Measurements from ENCODE around the gene MRLN.
"Not testable (repeated sequence)": the region's sequence is repeated elsewhere in the genome, so short reads cannot be mapped to it uniquely, and the experiment has no call there.

Gene MRLN

DNA sequence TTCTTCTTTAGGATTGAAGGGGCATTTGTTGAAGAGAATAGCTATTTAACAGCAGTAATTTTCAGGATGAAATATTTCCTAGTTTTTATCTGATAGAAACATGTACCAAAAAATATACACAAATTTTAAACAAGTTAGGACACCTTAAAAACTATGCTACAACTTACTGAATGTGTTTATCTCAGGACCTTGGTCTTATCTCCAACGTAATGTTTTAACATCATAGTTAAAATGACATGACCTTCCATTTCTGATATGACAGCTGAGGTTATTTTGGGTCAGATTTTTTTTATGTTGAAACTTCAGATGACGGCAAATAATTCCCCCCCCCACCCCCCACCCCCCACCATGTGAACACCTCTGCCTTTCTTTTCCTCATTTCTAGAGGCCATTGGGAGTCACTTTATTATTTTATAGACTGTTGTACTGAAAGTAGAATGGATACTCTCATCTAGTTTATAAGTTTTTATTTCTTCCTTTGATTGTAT, 8.0 kb downstream of the MRLN start:
- no peak for DNase-seq (ENCODE audit: low spot score)

DNA sequence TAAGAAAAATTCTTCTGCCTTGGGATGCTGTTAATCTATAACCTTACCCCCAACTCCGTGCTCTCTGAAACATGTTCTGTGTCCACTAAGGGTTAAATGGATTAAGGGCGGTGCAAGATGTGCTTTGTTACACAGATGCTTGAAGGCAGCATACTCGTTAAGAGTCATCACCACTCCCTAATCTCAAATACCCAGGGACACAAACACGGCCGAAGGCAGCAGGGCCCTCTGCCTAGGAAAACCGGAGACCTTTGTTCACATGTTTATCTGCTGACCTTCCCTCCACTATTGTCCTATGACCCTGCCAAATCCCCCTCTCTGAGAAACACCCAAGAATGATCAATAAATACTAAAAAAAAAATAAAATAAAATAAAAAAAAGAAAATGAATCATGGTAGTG, 8.5 kb downstream of the MRLN start:
- DNase-seq (ENCODE audit: low spot score) = not testable (repeated sequence)

DNA sequence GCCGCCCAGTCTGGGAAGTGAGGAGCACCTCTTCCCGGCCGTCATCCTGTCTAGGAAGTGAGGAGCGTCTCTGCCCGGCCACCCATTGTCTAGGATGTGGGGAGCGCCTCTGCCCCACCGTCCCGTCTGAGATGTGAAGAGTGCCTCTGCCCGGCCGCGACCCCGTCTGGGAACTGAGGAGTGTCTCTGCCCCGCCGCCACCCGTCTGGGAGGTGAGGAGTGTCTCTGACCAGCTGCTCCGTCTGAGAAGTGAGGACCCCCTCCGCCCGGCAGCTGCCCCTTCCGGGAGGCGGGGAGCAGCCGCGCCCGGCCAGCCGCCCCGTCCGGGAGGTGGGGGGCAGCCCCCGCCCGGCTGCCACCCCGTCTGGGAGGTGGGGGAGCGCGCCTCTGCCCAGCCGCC, 9.1 kb downstream of the MRLN start:
- not testable (repeated sequence) for DNase-seq (ENCODE audit: low spot score)

DNA sequence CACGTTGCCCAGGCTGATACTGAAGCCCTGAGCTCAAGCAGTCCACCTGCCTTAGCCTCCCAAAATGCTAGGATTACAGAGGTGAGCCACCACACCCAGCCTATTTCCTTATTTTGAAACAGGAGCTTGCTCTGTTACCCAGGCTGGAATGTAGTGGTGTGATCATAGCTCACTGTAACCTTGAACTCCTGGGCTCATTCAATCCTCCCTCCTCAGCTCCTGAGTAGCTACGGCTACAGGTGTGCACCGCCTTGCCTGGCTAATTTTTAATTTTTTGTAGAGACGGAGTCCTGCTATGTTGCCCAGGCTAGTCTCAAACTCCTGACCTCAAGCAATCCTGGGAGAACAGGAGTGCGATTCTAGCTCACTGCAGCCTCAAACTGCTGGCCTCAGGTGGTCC, 11.7 kb downstream of the MRLN start:
- no peak for DNase-seq (ENCODE audit: low spot score)

DNA sequence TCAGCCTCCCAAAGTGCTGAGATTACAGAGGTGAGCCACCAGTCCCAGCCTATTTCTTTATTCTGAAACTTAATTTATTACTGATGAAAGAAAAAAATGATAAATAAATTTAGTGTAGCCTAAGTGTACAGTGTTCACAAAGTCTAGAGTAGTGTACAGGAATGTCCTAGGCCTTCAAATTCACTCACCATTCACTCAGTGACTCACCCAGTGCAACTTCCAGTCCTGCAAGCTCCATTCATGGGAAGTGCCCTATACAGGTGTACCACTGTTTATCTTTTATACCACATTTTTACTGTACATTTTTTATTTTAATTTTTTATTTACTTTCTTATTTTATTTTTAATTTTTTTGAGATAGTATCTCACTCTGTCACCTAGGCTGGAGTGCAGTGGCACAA, 12.2 kb downstream of the MRLN start:
- DNase-seq (ENCODE audit: low spot score) = no peak

DNA sequence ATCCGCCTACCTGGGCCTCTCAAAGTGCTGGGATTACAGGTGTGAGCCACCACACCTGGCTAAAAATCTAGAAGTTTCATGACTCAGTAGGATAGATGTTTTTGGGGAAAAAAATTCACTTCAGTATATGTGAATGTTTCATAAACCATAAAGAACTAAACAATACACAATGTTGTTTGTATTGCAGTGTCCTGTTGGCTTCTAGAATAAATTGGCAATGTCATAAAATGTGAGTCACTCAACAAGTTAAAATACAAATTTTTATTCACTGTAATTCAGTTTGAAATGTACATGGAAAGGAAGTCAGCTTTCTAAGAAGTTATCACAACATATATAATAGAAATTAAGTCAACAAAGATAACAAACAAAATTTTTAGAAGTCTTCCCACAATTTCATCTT, 16.5 kb downstream of the MRLN start:
- no peak for DNase-seq (ENCODE audit: low spot score)

DNA sequence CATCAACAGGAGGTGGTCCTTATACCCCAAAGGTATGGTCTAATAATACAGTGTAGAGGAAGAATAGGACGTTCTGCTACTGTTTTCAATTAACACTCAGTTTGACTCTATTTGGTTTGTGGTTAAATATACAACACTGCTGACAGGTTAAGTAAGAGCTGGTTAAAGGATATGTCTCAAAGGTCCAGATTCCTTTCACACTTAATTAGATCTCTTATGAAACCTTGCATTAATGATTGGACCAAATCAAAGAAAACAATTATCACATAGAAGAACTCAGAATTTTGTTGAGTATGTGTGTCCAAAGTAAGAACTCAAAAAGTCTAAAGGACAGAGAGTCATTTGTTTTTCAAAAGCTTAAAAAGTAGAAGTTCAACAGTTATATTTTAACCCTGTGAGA, 18.0 kb downstream of the MRLN start:
- no peak for DNase-seq (ENCODE audit: low spot score)

DNA sequence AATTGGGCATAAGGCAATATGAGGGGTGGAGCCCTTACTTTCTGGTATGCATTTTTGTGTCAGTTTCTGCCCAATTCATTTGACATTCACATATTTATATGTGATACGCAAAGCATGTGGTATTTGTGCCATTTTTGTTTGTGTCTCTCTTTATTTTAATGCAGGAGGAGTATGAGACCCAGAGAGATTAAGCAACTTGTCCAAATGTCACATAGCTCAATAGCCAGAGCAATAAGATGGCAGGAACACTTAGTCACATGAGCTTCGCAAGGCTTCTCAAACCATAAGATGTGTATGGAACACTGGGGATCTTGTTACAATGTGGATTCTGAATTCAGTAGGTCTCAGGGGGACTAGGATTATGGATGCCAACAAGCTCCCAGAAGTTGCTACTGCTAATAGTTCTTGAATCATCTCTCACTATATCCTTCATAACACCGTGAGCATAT, 19.2 kb downstream of the MRLN start:
- DNase-seq (ENCODE audit: low spot score) = no peak

DNA sequence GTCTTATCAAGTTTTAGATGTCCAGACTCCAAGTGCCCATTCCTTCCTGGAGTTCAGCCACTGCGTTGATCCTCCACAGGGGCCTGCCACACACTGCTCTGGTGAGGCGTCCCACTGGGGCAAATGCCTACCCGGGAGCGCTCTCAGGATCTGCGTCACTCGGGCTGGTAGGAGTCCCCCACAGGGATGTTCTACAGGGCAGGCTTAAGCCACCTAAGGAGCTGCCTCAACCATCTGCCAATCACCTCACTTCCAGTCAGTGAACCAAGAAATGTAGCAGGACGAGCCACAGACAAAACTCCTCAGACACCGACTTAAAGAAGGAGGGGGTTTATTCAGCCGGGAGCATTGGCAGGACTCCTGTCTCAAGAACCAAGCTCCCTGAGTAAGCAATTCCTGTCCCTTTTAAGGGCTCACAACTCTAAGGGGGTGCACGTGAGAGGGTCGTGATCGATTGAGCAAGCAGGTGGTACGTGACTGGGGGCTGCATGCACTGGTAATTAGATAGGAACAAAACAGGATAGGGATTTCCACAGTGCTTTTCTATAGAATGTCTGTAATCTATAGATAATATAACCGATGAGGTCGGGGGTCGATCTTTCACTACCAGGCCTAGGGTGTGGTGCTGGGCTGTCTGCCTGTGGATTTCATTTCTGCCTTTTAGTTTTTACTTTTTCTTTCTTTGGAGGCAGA, 19.8 kb downstream of the MRLN start:
- DNase-seq (ENCODE audit: low spot score) = not testable (repeated sequence)

DNA sequence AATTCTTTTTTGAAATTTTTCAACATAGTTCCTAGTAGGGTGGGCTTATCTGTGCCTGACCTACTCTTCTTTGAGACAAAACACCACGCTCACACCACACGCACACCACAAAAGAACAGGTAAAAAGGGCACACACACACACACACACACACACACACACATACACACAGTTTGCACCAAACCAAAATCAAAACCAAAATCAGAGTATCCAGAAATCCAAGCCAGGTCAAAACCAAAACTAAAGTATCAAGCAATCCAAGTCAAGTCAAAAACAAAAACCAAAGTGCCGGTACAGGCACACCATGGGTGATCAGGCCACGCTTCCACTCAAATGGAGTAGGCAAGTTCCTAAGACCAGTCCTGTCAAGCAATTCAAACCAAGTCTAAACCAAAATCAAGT, 20.4 kb downstream of the MRLN start:
- DNase-seq (ENCODE audit: low spot score) = not testable (repeated sequence)

DNA sequence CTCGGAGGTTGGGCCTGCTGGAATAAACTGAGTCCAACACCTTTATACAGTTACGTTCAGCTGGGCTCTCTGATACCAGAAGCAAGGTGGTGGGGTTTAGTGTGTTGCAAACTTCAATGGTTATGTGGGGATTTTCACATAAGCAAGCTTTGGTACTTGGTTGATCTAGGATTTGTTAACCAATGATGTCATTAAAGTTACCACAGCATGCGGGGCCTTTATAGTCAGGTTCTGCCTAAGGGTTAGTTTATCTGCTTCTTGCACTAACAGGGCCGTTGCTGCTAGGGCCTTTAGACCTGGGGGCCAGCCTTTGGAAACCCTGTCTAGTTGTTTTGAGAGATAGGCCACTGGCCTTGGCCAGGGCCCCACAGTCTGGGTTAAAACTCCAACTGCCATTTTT, 24.1 kb downstream of the MRLN start:
- DNase-seq (ENCODE audit: low spot score) = not testable (repeated sequence)

DNA sequence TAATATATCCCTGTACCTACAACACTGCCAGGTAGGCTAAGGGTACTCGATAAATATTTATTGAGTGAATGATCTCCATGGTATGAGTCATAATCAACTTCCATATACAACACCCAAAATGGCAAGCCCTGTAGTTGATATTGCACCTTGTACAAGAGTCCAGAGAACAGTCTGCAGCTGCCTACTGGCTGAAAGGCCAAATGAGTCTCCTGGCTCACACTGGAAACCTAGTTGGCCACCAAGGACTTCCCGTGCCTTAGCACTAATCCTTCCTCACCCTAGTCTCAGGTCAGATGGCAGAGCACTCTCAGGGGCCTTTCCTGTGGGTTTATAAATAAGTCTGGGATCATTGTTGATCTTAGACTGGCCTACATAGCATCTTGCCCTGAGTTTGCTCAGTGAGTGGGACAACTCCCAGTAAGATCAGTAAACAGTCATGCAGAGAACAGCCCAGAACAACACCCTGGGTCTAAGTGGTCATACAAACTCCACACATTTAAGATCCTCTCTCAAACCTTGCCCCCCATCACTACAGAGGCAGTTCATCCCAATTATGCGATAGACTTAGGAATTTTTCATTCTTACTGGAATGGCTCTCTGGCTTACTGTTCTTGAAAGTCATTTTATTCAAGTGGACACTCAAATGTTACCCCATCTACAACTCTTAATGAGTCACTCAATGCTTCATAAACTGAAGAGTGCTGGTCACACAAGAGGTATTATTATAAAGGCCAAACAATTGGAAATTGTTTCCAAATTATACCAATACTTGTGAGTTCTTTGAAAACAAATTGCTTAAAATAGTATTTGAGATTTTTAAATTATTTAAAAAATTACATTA, 28.9 kb downstream of the MRLN start:
- no peak for DNase-seq (ENCODE audit: low spot score)

DNA sequence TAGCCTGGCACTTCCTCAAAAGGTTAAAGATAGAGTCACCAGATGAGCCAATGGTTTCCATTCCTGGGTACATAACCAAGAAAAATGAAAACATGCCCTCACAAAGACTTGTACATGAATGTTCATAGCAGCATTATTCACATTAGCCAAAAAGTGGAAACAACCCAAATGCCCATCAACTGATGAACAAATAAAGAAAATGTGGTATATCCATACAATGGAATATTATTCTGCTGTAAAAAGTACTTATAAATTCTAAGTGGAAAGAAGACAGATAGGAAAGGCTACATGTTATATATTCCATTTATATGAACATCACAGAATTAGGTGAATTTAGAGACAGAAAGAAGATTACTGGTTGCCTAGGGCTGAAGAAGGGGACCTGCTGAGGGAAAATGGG, 32.9 kb downstream of the MRLN start:
- no peak for DNase-seq (ENCODE audit: low spot score)

DNA sequence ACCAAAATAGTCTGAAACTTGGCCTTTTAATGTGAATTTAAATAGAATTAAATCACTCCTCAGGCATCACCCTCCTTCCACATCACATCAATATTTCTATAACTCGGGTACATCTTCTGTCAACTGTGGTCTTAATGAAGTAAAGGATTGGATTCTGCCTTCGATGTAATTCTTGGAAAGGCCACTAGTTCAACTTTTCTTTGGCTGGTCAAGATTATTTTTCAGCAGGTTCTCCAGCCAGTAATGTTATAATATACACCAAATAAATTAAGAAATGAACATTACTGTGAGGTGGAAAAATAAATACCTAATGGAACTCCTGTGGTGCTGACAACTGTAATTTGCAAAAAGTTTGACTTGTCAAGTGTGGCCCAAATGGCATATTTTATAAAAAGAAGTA, 33.9 kb downstream of the MRLN start:
- DNase-seq (ENCODE audit: low spot score) = no peak

DNA sequence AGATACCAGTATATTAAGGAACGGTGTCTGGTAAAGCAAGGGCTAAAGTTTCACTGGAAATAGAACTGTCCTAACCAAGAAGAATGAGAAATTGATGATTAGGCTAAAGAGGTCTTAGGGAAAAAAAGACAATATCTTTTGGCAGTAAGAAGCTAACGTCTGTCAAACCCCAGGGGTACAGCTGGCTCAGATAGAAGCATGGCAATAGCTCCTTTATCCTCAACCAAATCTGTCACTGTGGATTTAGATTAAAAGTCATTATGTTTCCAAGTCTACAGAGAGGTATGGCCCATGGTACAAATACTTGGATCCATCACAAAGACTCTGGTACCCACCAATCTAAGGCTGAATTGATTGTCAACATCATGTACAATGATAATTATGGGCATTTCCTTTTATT, 35.0 kb downstream of the MRLN start:
- no peak for DNase-seq (ENCODE audit: low spot score)

DNA sequence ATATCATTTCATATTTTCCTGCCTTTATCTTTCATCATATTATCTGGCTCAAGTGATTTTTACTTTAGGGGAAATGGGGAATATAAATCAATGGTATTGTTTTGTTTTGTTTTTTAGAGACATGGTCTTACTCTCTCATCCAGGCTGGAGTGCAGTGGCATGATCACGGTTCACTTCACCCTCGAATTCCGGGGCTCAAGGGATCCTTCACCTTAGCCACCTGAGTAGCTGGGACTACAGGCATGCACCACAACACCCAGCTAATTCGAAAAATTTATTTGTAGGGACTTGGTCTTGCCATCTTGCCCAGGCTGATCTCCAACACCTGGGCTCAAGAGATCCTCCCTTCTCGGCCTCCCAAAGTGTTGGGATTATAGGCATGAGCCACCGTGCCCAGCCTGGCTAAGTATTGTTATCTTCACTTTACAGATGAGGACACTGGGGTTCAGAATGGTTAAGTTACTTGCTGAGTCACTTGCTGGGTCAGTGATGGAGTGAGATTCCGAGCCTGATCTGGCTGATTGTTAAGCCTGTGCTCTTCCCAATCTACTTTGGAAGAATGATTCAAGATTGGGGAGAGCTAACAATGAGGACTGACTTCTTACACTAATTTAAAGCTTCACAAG, 39.9 kb downstream of the MRLN start:
- no peak for DNase-seq (ENCODE audit: low spot score)

DNA sequence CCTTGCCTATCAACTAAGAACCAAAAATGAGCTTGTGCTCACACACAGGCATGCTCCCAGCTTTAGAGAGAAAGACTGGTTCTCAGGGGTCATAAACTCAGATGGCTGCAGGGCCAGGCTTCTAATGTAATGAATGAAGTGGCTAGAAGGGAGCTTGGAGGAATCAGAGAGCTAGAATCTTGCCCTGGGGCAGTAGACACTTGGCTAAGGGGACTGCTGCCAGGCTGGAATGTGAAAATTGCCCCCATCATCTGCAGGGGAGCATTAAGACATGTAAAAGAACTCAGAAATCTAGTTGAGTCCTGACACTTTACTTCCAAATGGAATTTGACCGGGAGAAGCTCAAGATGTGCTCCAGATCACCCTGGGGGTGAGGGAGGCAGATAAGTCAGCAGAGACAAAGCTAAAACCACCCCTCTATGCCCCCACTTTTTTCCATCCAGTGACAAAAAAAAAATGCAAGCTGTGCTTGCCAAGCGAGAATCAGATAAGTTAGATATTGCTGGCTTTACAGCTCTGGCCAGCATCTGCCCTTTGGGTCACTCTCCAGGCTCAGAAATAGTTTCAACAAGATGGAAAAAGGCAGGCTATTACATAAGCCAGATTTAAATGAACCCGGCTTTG, 41.3 kb downstream of the MRLN start:
- no peak for DNase-seq (ENCODE audit: low spot score)

DNA sequence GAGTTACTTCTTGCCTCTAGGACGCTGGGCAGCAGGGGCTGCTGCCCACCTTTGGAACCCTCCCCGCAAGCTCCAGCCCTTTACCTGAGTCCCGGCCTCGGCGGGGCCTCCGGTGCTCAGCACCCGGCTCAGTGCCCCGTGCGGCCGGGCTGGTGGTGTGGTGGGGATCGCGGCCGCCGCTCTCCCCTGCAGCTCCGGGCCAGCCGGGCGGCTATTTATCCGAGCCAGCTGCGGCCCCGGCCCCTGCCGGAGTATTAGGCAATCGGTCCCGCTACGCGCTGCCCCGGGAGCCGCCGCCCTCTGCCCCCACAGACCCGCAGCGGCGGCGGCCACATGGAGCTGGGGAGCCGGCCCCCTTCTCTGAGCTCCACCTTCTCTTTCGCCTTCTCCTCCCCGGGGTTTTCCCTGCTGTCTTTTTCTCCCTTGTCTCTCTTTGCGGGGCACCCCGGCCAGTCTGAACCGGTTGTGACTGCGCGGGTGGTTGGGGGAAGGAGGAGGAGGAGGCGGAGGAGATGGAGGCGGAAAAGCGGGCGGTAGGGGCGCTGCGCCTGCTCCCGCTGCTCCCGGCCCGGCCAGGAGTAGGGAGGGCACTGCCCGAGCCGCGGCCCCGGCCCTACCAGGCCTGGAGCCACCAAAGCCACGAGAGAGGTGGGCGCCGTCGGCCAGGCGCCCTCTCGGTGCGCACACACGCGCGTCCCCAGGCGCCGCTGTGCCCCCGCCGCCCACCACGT, 43.7 kb downstream of the MRLN start, which contains the start of gene SLC16A9:
Gene SLC16A9 (minus strand): TSS at position 456 of the 731 bp plus-strand sequence. CDS start 25,559 bp downstream, outside the sequence.
- DNase-seq (ENCODE audit: low spot score) = peak; percentile 84

DNA sequence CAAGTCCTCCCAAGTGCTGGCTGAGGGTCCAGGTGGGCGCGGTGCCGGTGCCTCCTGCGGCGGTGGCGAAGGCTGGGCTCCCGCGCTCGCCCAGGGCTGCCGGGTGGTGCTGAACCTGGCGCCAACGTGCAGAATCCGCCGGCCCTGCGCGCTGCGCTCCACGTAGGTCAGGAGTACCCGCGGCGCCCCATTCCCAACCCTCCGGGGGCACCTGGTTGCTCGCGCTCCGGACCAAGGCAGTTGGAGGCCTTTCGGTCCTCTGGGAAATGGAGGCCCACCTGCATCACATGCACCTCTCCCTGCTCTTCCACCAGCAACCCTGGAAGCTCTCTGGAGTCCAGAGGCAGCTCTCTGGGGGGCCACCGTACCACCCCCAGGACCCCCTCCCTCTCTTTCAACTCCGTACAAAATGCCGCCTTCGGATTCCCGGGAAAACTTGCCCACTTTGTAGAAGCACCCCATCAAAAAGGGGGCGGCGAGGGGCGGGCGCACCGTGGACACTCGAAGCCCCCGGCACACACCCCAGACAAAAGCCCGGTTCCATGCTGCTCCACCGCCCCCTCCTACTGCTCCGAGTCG, 44.4 kb downstream of the MRLN start:
- peak; percentile 6 for DNase-seq (ENCODE audit: low spot score)

DNA sequence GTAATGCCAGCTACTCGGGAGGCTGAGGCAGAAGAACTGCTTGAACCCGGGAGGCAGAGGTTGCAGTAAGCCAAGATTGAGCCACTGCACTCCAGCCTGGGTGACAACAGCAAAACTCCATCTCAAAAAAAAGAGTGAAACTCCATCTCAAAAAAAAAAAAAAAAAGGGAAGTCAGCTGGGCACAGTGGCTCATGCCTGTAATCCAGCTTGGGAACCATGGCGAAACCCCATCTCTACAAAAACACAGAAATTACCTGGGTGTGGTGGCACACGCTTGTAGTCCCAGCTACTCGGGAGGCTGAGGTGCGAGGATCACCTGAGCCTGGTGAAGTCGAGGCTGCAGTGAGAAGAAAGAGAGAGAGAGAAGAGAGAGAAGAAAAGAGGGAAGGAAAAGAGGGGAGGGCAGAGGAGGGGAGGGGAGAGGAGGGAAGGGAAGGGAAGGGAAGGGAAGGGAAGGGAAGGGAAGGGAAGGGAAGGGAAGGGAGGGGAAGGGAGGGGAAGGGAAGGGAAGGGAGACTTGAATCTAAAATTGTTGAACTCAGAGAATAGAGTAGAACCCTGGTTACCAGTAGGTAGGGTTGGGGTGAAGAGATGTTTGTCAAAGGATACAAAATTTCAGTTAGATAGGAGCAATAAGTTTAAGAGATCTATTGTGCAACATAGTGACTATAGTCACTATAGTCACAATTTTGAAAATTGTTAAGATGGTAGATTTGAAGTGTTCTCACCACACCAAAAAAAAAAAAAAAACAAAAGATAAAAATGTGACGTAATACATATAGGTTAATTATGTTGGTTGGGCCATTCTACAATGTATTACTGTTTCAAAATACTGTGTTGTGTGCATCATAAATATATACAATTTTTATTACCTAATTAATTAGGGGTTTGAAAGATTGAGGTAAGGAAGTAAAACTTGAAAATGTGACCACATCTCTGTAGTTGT, 46.1 kb downstream of the MRLN start:
- DNase-seq (ENCODE audit: low spot score) = no peak
